Measurements from ENCODE around the gene PTPRO. TPM values are rescaled to one million over a fixed set of nuclear protein-coding genes. Genes with fewer than 3 reads are reported as not detected.

PTPRO gene
- total RNA-seq, 1 donor from 2014 or later, result 204 TPM

DNA sequence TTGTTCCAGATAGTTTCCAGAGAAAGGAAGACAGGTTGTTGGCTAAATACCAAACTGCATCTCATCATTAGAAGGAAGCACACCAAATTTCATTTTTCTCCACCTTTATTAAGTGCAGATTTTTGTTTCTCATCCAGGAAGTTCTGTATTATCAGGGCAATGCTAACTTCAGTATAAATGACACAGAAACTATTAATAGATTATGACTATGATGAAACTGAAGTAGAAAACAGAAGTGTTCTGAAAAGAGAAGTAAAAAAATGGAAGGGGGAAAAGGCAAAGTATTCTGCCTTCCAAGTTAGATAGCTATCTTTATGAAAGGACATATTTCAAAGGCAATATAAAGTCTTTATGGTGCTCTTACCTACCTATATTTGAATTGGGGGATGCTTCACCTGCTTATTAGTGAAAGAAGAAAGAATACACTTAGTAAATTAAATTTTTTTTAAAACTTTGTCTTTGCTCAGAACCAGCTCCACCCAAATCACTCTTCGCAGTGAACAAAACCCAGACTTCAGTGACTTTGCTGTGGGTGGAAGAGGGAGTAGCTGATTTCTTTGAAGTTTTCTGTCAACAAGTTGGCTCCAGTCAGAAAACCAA, 223.9 kb downstream of the PTPRO start:
- FAIRE-seq (no peak), DNase-seq (ENCODE audit: low spot score in 2 of 2) (no peak)

DNA sequence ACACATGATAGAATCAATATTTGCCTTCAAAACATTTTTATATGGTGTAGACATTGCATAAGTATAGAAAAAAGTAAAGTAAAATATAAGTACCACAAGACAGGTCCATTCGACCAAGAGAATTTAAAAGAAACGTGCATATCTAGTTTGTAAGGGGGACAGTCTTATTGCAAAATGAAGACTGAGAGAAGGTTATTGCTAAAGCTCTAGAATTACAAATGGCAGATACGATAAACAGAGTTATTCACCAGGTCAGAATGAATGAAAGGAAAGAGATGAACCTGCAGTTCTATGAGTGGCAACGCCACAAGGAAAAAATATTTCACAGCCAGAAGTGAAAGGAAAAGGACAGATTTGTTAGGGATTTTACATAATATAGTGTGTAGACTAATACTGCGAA, 224.8 kb downstream of the PTPRO start:
- DNase-seq (ENCODE audit: low spot score in 2 of 2), result no peak
- no peak for FAIRE-seq

DNA sequence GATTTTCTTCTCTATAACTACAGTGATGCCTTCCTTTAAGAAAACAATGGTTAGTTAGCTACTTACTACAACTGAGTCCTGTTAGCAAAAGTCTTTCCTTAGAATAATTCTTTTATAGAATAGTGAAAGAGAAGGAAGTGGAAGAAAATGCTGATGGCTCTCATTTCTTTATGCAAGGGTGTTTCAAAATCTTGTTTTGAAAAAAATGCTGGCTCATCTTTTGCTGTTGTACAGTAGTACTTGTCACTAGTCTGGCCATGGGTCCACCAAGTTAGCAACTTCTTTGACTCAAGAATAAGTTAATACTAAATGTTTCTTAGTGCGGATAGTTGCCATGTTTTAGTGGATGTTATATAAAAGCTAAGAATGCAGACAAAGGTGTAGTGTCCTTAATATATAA, 225.4 kb downstream of the PTPRO start:
- FAIRE-seq, result no peak
- no peak for DNase-seq (ENCODE audit: low spot score in 2 of 2)

DNA sequence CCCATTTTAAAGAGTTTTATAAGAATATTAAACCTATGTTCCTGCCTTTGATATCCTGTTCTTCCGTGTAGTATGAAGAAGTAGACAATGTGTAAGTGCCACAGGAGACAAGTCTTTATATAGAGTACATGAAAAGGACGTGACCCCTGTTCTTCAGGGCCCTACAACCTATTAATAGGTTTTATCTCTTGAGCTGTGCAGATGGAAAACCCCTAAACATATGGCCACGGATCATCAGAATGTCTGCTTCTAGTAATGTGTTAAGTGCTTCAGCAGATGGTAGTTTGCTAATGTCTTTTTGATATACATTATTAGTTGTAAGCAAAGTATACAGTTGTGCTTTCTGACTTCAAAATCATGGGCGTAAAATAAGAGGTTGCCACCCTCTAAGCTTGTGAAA, 228.5 kb downstream of the PTPRO start:
- FAIRE-seq, result no peak
- no peak for DNase-seq (ENCODE audit: low spot score in 2 of 2)

DNA sequence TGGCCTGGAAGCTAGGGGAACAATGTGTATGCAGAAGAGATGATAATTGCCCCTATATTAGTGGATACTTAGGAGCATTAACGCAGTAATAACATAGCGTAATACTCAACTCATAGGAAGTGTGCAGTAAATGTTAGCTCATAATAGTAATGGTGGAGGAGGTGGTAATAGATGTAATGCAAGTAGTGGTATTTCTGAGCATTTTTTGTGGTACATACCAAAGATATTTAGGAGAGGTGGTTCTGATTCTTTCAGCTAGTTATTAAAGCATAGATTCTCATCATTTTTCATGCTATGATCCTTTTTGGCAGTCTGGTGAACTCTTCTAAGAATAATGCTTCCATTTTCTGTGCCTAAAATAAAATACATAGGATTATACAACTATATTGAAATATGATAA, 233.1 kb downstream of the PTPRO start:
- DNase-seq (ENCODE audit: low spot score in 2 of 2) (no peak), FAIRE-seq (no peak)

DNA sequence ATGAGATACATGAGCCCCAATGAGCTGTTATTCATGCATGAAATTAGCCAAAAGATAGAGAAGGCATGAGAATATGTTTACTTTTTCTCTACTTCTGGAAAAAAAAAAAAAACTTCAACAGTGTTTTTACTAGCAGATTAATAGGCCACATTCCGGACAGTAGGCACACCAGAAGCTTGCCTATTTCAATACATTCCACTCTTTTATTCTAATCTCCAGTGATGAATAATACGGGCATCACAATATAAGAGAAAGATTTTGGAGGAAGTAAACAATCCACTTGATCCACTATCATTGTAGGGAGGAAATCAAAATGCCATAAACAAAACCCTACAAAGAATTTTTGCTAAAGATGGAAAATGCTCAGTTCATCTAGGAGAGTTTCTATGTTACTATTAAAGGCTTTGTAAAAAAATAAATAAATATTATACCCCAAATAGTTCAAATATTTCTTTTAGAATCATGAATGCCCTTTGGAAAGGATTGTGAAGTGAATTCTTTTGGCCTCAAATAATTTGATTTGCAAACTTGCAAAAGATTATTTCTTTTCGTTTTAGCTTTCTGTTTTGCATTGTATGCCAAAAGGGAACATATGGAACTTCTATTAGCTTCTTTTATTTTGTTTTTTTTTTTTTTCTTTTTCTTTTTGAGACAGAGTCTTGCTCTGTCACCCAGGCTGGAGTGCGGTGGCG, 234.2 kb downstream of the PTPRO start:
- FAIRE-seq (no peak), DNase-seq (ENCODE audit: low spot score in 2 of 2) (no peak)

DNA sequence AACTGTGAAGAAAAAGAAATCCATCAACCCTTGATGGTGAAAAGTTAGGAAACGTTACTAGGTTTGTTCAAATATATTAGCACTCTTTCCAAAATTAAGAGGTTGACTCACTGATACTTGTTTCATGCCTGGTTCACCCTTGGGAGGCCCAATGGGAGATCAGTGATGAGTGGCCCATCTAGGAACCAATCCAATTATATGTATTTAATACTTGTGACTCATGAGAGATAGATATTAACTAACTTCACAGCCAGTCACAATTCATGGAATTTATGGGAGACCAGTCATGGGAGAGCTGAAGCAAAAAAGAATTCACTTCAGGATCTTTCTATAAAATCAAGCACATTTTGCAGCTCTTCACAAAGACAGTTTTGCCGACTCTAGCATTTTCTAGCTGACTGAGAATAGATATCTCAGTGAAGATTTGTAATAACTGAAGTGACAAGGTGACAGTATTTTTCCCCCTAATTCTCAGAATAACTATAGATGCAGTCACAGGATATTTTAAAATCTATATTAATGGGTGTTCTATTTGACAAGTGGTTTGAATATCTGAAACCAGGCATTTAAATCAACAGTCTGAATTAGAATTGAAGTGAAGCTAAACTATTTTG, 236.7 kb downstream of the PTPRO start:
- FAIRE-seq (no peak), DNase-seq (ENCODE audit: low spot score in 2 of 2) (no peak)

DNA sequence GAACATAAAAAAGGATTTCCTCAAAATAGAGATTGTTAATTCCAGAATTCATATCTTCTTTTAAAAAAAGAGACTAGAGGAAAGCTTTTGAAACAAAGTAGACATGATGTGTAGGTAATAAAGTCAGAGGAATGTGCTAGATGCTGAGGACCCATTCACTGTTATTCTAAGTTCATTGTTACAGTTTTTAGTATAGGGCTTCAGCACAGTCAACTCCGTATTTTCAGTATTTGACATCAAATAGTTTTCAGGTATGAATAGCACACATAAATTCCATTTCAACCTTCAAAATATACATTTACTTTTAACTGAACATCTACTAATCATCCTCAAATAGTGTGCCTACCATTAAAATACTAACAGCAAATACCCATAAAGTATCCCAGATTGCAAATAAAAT, 239.1 kb downstream of the PTPRO start:
- DNase-seq (ENCODE audit: low spot score in 2 of 2) (no peak), FAIRE-seq (no peak)

DNA sequence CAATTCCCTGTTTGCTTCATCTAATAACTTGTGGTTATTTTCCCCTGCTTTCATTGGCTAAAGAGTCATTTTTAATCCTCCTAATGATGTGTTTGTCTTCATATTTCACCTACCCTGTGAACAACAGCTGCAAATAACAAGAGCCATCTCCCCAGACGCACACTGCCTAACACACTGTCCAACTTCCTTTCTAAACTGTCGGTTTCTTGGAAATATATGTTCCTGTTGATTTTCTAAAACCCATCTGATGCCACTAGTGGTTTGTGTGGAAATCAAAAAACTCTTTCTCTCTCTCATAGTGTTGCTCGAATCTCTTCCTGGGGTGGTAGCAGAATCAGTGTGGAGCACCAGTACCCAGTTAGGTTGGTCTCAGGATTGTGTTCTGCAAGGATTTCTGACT, 240.0 kb downstream of the PTPRO start:
- no peak for DNase-seq (ENCODE audit: low spot score in 2 of 2)
- no peak for FAIRE-seq

DNA sequence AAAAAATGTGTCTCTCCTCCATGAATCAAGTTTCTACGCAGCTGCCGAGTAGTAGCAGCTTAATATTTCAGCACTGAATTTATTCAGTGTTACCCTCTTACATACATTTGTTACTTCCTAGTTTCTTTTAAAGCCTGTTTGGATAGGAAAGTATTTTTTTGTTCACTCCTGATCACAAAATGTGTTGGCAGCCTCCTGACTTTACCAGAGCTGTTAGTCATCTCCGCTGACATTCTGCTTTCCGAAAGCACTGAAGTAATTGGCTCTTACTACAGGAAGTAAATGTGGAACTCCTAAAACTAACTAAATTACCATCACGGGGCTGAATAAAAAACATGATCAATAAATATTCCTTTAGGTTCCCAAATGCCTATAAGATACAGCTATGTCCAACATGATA, 241.4 kb downstream of the PTPRO start:
- FAIRE-seq (no peak), DNase-seq (ENCODE audit: low spot score in 2 of 2) (no peak)

DNA sequence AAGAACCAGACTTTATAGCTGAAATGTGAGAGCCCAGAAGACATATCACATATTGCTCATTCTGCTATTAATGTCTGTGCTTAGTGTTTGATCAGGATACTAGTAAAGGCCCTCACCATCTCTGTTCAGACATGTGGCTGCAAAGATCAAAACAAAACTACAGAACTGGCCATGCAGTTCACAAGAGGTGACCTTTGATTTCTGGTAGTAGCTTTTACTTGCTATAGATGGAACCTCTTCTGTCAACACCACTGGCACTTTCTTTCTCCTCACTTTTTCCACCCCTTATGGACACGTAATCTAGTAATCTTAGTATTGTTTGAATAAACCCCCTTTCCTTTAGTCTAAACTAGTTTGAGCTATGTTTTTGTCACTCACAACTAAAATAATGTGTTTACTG, 252.0 kb downstream of the PTPRO start:
- FAIRE-seq (no peak), DNase-seq (ENCODE audit: low spot score in 2 of 2) (no peak)

DNA sequence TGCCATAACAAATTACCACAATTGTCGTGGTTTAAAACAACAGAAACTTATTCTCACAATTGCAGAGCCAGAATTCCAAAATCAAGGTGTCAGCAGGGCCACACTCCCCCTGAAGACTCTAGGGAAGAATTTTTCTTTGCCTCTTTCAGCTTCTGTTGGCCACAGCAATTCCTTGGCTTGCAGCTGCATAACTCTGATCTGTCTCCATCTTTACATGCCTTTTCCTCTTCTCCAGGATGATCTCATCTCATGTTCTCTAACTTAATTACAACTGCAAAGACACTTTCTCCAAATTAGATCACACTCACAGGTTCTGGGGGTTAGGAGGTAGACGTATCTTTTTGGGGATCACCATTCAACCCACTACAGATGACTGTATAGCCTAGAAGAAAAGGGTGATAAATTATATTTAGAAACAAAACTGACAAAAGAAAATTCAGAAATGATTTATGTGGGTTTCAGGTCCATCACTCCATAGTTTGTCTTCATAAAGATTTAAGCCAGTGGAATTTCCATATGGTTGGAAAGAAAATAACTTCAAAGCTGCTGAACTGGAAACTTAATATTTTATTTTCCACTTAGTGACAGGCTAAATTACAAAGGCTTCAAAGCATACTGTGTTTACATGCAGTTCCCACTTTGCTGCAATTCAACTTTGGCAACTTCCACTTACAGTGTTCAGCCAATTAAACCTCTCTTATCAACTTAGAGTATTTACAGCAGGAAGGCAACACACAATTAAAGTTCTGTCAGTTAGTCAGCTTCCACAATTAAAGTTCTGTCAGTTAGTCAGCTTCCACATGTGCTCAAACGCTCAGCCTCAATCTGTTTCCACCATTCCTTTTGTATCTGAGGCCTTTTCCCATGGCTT, 253.6 kb downstream of the PTPRO start:
- FAIRE-seq (no peak), DNase-seq (ENCODE audit: low spot score in 2 of 2) (no peak)

DNA sequence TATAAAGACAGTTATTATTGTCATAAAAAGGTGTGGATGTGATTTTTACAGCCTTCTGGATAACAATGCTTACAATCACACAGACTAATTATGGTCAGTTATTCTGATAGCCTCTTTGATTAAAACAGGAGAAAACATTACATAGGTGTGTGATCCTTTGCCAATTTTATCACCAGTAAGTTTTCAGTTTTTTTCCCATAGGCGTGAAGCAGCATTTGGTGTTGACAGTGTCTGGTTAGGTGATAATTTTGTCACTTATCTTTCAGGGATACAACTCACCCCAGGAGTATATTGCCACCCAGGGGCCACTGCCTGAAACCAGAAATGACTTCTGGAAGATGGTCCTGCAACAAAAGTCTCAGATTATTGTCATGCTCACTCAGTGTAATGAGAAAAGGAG, 258.1 kb downstream of the PTPRO start:
- DNase-seq (ENCODE audit: low spot score in 2 of 2) (no peak), FAIRE-seq (no peak)

DNA sequence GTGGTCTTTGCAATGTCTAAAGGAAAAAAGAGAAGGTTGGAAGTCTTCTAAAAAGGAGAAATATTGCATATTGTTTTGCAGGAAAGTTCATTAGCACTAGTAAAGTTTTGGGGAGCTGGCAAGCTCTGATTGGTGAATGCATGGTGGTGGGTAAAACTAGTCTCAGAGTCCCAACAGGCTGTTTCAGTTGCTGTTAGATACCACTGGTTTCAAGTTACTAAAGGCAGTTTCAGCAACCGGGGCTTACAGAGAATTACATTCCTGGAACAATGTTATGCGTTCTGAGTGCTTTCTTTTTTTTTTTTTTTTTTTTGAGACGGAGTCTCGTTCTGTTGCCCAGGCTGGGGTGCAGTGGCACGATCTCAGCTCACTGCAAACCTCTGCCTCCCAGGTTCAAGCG, 258.7 kb downstream of the PTPRO start:
- FAIRE-seq, result no peak
- no peak for DNase-seq (ENCODE audit: low spot score in 2 of 2)

DNA sequence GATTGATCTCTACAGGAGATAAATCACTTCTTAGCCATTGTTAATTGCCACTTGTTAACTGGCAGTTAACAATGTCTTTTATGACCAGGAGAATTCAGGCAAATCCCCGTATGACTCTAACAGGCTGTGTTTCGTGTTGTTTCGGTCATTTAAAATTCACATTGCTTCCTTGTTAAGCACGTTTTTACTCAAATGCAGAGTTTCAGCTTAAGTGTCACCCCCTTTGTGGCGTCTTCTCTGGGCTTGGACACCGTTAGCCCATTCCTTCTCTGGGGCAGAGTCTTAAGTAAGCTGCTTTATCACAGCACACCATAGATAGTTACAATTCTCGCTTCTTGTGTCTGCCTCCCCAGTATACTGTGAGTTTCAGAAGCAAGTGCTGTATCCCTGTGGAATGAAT, 261.5 kb downstream of the PTPRO start:
- FAIRE-seq (no peak), DNase-seq (ENCODE audit: low spot score in 2 of 2) (no peak)

DNA sequence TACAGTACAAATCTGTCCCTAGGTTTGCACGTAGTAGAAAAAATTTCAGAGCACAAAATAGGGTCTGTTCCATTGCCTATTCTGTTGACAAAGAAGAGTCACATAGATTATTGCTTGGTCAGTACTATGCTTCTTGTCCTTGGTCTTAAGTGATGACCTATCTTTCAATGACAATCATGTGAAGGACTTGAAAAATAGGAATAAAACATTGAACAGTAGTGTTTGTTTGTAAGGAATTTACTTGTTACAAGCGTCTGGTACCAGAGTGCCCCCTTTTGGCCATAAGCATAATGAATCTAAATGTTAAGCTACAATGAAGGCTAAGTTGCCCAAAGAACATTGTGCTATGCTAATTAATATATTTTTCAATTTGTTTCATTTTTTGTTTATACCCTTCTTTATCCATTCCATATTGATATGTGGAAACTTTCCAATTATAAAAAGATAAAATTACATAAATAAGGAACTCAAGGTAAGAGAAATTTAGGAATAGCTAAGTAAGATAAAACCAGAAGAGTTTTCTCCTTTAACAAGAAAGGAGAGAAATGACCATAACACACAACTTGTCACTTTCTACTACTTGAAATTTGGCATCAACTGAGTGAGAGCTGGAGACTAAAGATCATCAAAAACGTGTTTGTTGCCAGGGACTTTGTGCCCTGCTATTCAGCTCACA, 262.2 kb downstream of the PTPRO start:
- DNase-seq (ENCODE audit: low spot score in 2 of 2) (no peak), FAIRE-seq (peak; percentile 57)

DNA sequence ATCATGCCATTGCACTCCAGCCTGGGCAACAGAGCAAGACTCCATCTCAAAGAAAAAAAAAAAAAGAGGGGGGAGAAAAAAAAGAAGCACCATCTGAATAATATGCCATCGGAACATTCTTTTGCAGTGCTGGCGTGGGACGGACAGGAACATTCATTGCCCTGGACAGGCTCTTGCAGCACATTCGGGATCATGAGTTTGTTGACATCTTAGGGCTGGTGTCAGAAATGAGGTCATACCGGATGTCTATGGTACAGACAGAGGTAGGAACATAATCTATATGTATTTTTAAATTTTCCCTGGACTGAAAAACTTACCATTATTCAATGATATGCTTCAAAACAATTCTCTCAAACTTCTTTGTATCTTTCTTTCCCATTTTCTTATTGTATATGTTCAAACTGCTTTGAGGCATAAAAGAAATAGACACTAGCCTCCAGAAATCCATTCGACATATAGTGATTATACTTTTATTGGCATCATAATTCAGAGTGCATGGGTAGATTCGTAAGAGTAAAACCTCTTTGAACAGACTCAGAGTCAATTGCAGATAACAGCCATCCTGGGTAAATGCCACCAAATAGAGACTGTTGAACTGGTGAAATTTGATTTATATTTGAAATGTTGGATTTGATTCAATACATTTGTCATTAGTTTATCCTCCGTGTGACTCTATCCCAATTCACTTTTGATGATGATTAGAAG, 267.2 kb downstream of the PTPRO start:
- no peak for DNase-seq (ENCODE audit: low spot score in 2 of 2)
- no peak for FAIRE-seq

DNA sequence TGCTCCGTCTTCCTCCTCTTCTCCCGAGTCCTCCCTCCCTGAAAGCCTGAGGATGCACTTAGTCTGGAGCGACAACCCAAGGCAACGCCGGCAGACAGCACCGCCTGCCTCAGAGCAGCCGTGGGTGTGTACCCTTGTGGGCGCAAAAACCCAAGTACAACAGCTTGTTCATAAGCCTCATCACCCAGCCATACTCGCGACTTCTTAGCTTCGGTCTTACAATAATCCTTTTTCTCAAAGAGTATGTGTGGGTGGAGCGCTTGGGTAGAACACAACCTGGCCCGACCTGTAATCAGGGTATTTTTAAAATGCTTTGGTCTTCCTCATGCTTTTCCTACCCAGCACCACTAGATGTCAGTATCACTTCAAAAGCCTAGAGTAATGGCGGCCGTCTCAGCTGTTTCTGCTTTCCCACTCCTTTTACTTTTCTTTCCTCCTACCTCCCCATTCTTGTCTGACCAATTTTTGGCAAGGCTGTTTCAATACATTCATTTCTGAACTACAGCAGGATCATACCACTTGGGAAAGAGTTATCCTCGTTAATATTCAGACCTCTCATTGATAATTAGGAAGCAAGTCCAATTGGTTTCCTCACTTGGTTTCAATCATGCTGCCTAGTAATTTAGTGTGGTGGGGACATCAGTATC, 268.0 kb downstream of the PTPRO start:
- DNase-seq (ENCODE audit: low spot score in 2 of 2) (peak; percentile 16 to 62), FAIRE-seq (no peak)

DNA sequence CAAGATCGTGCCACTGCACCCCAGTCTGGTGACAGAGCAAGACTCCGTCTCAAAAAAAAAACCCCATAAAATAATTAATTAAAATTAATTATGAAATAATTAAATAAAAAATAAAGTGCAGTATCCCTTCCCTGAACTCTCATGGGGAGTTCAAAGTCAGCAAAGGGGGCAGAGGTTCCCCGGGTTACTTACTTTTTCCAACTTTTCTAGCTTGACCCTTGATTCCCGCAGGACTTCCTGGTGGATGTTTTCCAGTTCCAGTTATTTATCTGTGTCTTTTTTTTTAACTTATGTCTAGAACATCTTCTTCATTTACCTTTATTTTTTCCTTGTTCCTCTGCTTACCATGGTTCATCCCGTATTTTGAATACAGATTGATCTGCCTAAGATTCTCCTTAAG, 269.5 kb downstream of the PTPRO start:
- FAIRE-seq (no peak), DNase-seq (ENCODE audit: low spot score in 2 of 2) (no peak)

DNA sequence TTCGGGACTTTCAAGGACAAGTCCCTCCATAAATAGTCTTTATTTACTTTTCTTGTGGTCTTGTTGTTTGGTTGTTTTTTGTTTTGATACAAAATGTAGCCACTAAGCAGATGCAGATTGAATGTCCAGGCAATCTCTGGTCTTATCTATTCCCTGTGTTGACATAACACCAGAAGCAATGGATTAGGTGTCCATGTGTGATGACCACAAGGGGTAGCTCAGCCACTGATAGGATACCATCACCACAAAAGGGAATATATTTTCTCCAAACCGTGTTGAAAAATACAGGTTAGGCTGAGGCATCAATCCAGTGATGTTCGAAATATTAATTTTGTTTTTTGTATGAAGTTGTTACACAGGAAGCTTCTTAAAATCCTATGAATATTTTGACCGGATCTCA, 270.6 kb downstream of the PTPRO start:
- DNase-seq (ENCODE audit: low spot score in 2 of 2) (no peak), FAIRE-seq (no peak)
